ENCODE measurements around the gene SLC8A1. TPM values are rescaled to one million over a fixed set of nuclear protein-coding genes. Genes with fewer than 3 reads are reported as not detected.

The SLC8A1 gene
- polyA plus RNA-seq, 1 donor = 7.2 TPM

DNA sequence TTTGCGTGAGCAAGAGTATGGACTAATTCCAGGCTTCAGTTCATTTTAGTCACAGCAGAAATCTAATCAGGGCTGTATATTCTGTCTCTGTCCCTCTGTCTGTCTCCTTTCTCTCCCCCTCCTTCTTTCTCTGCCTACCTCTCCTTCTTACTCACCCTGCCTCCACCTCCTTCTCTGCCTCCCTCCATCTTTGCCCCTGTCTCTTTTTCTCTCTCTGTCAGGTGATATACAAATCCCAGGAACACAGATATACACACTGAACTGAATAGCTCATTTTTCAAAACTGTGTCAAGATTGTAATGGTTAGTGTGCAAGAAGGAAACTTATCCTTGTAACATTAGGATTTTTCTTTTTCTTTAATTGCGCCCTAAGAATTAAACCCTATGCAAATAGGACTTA lies 32.5 kb downstream of the SLC8A1 start:
- DNase-seq = no peak

- DNase-seq = no peak
Observed at GRCh38 chr2:40418614-40419363, 33.1 kb downstream of the SLC8A1 start.

- DNase-seq = no peak
Observed at GRCh38 chr2:40416486-40416885, 35.4 kb downstream of the SLC8A1 start.

GRCh38 chr2:40415391-40415790 lies 36.5 kb downstream of the SLC8A1 start:
- no peak for DNase-seq

DNA sequence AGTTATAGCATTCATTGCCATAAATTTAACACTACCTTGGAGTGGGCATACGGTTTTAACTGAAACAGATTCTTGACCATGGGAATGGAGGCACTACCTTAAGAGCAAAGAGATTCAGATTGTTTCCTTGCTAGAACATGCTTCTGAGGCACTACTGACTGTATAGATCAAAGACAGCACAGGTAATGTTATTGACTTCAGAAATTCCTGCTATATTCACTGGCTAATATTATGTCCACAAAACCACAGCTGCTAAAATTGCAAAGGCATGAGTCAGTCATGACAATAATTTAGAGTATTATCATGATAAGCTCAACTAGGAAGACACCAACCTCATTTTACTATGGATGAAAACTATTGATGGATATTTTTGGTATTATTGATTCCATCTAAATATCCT lies 39.4 kb downstream of the SLC8A1 start:
- no peak for DNase-seq

DNA sequence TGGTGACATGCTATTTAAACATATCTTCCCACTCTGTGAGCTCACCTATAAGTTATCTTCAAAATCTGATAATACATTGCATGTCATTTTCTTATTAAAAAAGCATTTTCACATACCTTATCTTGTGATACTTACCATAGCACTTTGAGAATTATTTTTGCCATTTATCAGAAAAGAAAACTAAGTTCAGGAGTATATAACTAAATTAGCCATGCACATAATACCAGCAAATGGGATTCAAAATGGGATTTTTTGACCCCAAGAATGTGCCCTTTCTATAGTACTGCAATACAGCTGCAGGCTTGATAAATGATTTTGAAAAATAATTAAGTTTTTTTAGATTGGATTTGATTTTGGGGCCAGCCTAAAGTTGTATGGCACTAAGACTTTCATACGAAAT lies 41.2 kb downstream of the SLC8A1 start:
- DNase-seq = no peak

- DNase-seq = no peak
Observed at GRCh38 chr2:40409734-40410133, 42.2 kb downstream of the SLC8A1 start.

- no peak for DNase-seq
Observed at GRCh38 chr2:40406485-40407289, 45.2 kb downstream of the SLC8A1 start.

GRCh38 chr2:40405465-40405864 lies 46.4 kb downstream of the SLC8A1 start:
- no peak for DNase-seq

- no peak for DNase-seq
Observed at GRCh38 chr2:40404517-40404916, 47.4 kb downstream of the SLC8A1 start.

DNA sequence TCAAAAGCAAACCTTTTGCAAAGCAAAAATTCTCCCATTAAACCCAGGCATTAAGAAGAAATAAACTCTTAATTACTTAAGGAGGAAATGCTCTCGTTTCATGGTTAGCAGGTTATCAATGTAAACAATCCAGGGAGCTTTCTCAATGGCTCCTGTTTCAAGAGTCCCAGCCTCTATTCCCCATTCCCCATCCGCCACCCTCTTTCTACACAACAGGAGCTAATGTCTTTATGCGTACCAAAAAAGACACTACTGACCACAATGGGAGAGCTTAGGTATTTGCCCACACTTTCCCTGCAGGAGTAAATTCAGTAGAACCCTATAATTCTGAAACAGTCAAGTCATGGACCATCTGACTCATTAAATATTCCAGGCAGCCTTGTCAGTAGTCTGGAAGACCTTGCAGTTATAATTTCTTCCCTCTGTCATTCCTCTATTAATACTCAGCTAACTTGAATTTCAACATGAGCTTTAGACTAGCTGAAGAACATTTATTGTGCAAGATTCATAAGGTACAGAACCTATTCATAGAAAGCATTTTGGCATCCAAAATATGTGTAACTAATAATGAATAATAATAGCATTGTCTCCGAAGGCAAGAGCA lies 48.6 kb downstream of the SLC8A1 start:
- DNase-seq = no peak

GRCh38 chr2:40401896-40402295 lies 50.0 kb downstream of the SLC8A1 start:
- no peak for DNase-seq

- DNase-seq = no peak
Observed at GRCh38 chr2:40400336-40400953, 51.4 kb downstream of the SLC8A1 start.

- DNase-seq = no peak
Observed at GRCh38 chr2:40397765-40398164, 54.1 kb downstream of the SLC8A1 start.

DNA sequence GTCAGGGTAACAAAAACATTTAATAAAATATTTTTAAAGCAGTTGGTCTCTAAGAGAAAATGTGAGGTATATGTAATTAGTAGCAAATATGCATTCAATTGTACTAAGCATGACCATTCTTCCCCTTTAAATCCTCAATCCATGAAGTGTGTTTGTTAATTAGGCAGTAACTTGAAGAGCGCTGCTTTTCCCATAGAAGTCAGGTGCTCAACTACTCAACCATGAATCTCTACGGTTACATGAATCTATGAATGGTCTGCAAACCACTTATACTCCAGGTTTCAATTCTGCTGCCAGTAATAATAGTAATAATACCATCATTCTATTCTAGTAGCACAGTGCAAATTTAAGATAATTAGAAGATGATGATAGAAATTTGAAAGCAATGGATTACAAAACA lies 55.8 kb downstream of the SLC8A1 start:
- no peak for DNase-seq

DNA sequence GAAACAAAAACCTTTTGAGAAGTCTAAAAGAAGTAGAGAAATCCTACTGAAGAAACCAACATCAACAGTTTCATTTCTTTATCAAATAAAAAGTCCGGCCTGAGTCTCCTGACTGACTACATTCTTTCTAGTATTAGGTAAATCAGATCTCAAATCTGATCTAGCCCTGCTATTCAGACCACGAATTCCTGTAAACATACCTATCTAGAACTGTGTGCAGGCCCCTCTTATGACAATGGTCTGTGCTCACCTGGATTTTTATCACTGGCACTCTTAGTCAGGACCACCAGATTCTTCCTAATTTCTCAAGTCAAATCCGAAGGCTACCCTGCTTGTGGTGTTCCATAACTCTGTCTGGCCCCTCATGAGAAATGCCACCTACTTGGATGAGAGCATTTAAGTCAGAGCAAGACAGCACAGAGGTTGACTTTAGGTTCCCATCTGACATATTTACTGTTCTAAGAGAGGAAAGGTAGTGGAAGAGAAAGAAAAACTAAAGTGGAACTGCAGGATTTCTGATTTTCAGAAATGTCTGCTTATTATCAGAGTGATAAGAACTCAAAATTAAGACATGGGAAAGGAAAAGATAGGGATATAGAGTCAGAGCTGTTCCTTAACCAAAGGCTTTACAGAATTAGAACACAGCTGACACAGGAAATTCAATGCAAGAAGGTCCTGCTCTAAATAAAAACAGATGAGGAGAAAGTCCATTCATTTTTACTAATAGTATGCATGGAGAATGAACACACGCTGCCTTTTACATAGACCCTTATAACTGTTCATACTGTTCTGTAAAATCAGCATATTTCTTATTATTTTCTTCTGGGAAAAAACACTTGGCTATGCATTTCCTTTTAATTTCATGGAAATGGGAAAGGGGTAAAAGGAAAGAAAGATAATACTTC lies 56.5 kb downstream of the SLC8A1 start:
- DNase-seq = no peak

DNA sequence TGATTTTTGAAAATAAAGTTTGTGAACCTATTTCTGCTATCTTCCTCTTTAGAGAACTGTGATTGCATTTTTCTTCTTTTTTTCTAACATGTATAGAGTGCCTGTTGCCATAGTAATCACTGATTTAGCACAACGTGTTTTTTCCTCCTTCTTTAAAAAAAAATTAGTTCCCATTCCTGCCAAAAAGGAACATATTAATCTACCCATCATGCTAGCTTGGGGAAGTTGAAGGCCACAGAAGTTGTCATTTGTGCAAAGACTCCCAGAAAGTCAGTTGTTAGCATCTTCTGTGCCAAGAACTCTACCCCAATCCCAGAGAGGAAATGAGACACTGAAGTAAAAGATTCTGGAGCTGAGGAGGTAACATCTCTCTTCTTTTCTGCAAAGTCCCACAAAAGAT lies 57.3 kb downstream of the SLC8A1 start:
- no peak for DNase-seq

- no peak for DNase-seq
Observed at GRCh38 chr2:40394031-40394430, 57.9 kb downstream of the SLC8A1 start.

DNA sequence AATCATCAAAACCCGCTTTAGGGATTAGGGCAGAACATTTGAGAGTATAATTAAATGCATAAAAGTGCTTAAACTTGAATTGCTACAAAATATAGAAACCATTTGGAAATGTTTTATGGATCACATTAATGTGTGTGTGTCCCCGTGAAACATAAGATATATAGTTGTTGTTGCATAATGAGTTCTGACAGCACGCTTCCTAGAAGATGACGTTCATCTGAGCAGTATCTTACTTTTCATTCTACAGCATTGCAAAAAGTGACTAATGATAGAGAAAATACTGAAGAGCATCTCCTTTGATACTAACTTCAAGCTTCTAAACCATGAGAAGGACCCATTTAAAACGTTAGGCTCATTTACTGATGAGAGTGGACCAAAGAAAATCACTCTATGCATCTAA lies 63.7 kb downstream of the SLC8A1 start:
- no peak for DNase-seq

- DNase-seq = no peak
Observed at GRCh38 chr2:40386177-40386576, 65.7 kb downstream of the SLC8A1 start.

- DNase-seq = no peak
Observed at GRCh38 chr2:40384714-40385113, 67.2 kb downstream of the SLC8A1 start.

DNA sequence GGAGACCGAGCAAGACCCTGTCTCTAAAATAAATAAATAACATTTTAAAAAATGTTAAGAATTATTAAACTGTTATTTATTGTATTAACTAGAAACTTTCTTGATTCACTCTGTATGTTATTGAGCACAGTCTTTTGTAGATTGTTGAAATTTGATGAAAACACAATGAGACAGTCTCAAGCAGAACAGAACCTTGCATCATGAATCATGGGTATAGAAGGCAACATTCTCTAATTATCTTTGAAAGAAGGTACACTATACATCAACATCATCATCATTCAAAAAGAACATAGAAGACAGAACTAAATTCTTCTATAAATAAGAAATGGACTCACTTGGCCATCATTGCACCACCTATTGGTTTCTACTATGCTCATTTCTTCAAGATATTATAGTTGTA lies 67.7 kb downstream of the SLC8A1 start:
- DNase-seq = no peak
